HEK293 (cell line): ENCODE results near the gene DAND5.
A peak's percentile ranks its signal among the peaks of the same experiment; 100 is the strongest.

Experiments used
- BCL11B ChIP-seq: fragments of 450-650 bp; formaldehyde crosslinking; IDR thresholded peaks from 2 replicates; pipeline ENCODE4 v1.5.1; 2016; ENCODE audit warnings: low read depth, missing biosample characterization, missing genetic modification characterization
- EGR2 ChIP-seq: fragments of 450-650 bp; formaldehyde crosslinking; IDR thresholded peaks from 2 replicates; pipeline ENCODE4 v1.5.1; 2016; ENCODE audit warnings: low read depth, missing biosample characterization, missing genetic modification characterization
- GLI2 ChIP-seq: fragments of 450-650 bp; formaldehyde crosslinking; IDR thresholded peaks from 2 replicates; pipeline ENCODE4; 2017; ENCODE audit warnings: missing biosample characterization, missing genetic modification characterization, low read depth, borderline replicate concordance
- IKZF3 ChIP-seq: fragments of 450-650 bp; IDR thresholded peaks from 2 replicates; pipeline ENCODE4 v1.5.0; 2018; ENCODE audit warnings: missing biosample characterization, mild to moderate bottlenecking, missing genetic modification characterization, moderate library complexity
- KLF8 ChIP-seq: fragments of 450-650 bp; formaldehyde crosslinking; IDR thresholded peaks from 2 replicates; pipeline ENCODE4 v1.5.1; 2016; ENCODE audit warnings: missing biosample characterization, missing genetic modification characterization
- OSR2 ChIP-seq: fragments of 450-650 bp; formaldehyde crosslinking; IDR thresholded peaks from 2 replicates; pipeline ENCODE4 v1.5.1; 2016; ENCODE audit warnings: missing biosample characterization, missing genetic modification characterization
- PBX3 ChIP-seq: sonication (generic); formaldehyde crosslinking; IDR thresholded peaks from 2 replicates; pipeline ENCODE4 v1.8.1; 2022; ENCODE audit warnings: mild to moderate bottlenecking, moderate library complexity, missing genetic modification reagents
- PRDM4 ChIP-seq: fragments of 450-650 bp; formaldehyde crosslinking; IDR thresholded peaks from 2 replicates; pipeline ENCODE4 v1.5.1; 2017; ENCODE audit warnings: missing biosample characterization, missing genetic modification characterization
- SCRT1 ChIP-seq: fragments of 450-650 bp; formaldehyde crosslinking; IDR thresholded peaks from 2 replicates; pipeline ENCODE4 v1.5.1; 2016; ENCODE audit warnings: missing biosample characterization, missing genetic modification characterization, borderline replicate concordance
- ZBTB20 ChIP-seq: fragments of 450-650 bp; formaldehyde crosslinking; IDR thresholded peaks from 2 replicates; pipeline ENCODE4 v1.5.1; 2016; ENCODE audit warnings: missing biosample characterization, missing genetic modification characterization
- ZEB2 ChIP-seq: fragments of 450-650 bp; formaldehyde crosslinking; IDR thresholded peaks from 2 replicates; pipeline ENCODE4 v1.5.1; 2016; ENCODE audit warnings: missing biosample characterization, missing genetic modification characterization
- ZNF148 ChIP-seq: fragments of 450-650 bp; formaldehyde crosslinking; IDR thresholded peaks from 2 replicates; pipeline ENCODE4 v1.5.0; 2017; ENCODE audit warnings: missing biosample characterization, missing genetic modification characterization, borderline replicate concordance
- ZNF174 ChIP-seq: fragments of 450-650 bp; formaldehyde crosslinking; IDR thresholded peaks from 2 replicates; pipeline ENCODE4 v1.5.0; 2017; ENCODE audit warnings: missing biosample characterization, mild to moderate bottlenecking, missing genetic modification characterization
- ZNF19 ChIP-seq: fragments of 450-650 bp; formaldehyde crosslinking; IDR thresholded peaks from 2 replicates; pipeline ENCODE4; 2016; ENCODE audit warnings: missing biosample characterization, missing genetic modification characterization, low read depth
- ZNF354C ChIP-seq: fragments of 450-650 bp; formaldehyde crosslinking; IDR thresholded peaks from 2 replicates; pipeline ENCODE4 v1.5.1; 2016; ENCODE audit warnings: missing biosample characterization, missing genetic modification characterization, low read depth, borderline replicate concordance
- ZNF366 ChIP-seq: fragments of 450-650 bp; formaldehyde crosslinking; conservative IDR thresholded peaks from 2 replicates; pipeline ENCODE4 v1.5.1; 2016; ENCODE audit warnings: missing biosample characterization, missing genetic modification characterization
- ZNF37A ChIP-seq: fragments of 450-650 bp; IDR thresholded peaks from 2 replicates; pipeline ENCODE4 v1.5.1; 2018; ENCODE audit warnings: missing biosample characterization, missing genetic modification characterization
- ZNF426 ChIP-seq: fragments of 450-650 bp; formaldehyde crosslinking; IDR thresholded peaks from 2 replicates; pipeline ENCODE4 v1.5.1; 2017; ENCODE audit warnings: missing biosample characterization, missing genetic modification characterization, mild to moderate bottlenecking, inconsistent platforms, moderate library complexity
- ZNF473 ChIP-seq: fragments of 450-650 bp; formaldehyde crosslinking; IDR thresholded peaks from 2 replicates; pipeline ENCODE4 v1.5.1; 2017; ENCODE audit warnings: missing biosample characterization, missing genetic modification characterization
- ZNF518A ChIP-seq: fragments of 450-650 bp; formaldehyde crosslinking; conservative IDR thresholded peaks from 2 replicates; pipeline ENCODE4 v1.5.1; 2016; ENCODE audit warnings: low read depth, missing biosample characterization, missing genetic modification characterization
- ZNF530 ChIP-seq: fragments of 450-650 bp; formaldehyde crosslinking; IDR thresholded peaks from 2 replicates; pipeline ENCODE4 v1.5.1; 2016; ENCODE audit warnings: low read depth, missing biosample characterization, missing genetic modification characterization
- ZNF639 ChIP-seq: fragments of 450-650 bp; formaldehyde crosslinking; IDR thresholded peaks from 2 replicates; pipeline ENCODE4 v1.5.1; 2016; ENCODE audit warnings: missing biosample characterization, missing genetic modification characterization
- ZNF664 ChIP-seq: fragments of 450-650 bp; formaldehyde crosslinking; IDR thresholded peaks from 2 replicates; pipeline ENCODE4 v1.5.1; 2016; ENCODE audit warnings: missing biosample characterization, missing genetic modification characterization
- ZNF747 ChIP-seq: fragments of 450-650 bp; formaldehyde crosslinking; IDR thresholded peaks from 2 replicates; pipeline ENCODE4 v1.5.1; 2016; ENCODE audit warnings: missing biosample characterization, missing genetic modification characterization
- ZNF843 ChIP-seq: fragments of 450-650 bp; formaldehyde crosslinking; IDR thresholded peaks from 2 replicates; pipeline ENCODE4 v1.5.1; 2016; ENCODE audit warnings: missing biosample characterization, missing genetic modification characterization
- ZSCAN16 ChIP-seq: fragments of 450-650 bp; formaldehyde crosslinking; IDR thresholded peaks from 2 replicates; pipeline ENCODE4 v1.5.1; 2016; ENCODE audit warnings: missing biosample characterization, missing genetic modification characterization

DAND5 gene

GRCh38 chr19:12937093-12937926, 32.1 kb upstream of the DAND5 start (continued):
- TF ChIP-seq ZNF664 (tag by site-specific recombination) (no peak), ZNF19 (no peak), ZNF148 (tag by site-specific recombination) (no peak), OSR2 (peak; percentile 58), PBX3 (CRISPR knock-in tag) (no peak), GLI2 (tag by site-specific recombination) (no peak), ZNF639 (tag by site-specific recombination) (no peak), PRDM4 (tag by site-specific recombination) (no peak), EGR2 (0 out of 2 replicates have a peak, but pooled peaks have one; percentile 25), ZSCAN16 (tag by site-specific recombination) (no peak), ZNF843 (no peak), ZNF426 (tag by site-specific recombination) (no peak), ZNF530 (no peak), ZBTB20 (tag by site-specific recombination) (peak; percentile 86), BCL11B (tag by site-specific recombination) (no peak), ZNF174 (tag by site-specific recombination) (no peak), ZNF354C (no peak), KLF8 (0 out of 2 replicates have a peak, but pooled peaks have one; percentile 22), ZNF37A (tag by site-specific recombination) (no peak), ZEB2 (tag by site-specific recombination) (no peak), ZNF473 (tag by site-specific recombination) (no peak), ZNF518A (tag by site-specific recombination) (no peak), ZNF747 (tag by site-specific recombination) (no peak), ZNF366 (peak; percentile 52; the same call in 1 of the 2 replicates), IKZF3 (peak; percentile 60; the same call in 1 of the 2 replicates), SCRT1 (tag by site-specific recombination) (no peak)
